GM23338 (cell line): ENCODE measurements around the gene DOK7. TPM values are rescaled to one million over a fixed set of nuclear protein-coding genes. Genes with fewer than 3 reads are reported as not detected.

Experiments
- ATAC-seq: fragments of 200-7000 bp; cut with Tn5 transposase; 3 replicates; pipeline ENCODE4 v1.9.1; 2020
- DNase-seq: peaks from one replicate; pipeline ENCODE4 v3.0.0-alpha.2; 2015; ENCODE audit warnings: low spot score
- H2AFZ ChIP-seq: fragments of 200-600 bp; sonication (generic); 2 replicates; pipeline ENCODE4 v1.8.0; 2016; ENCODE audit warnings: antibody characterized with exemption, mild to moderate bottlenecking, moderate library complexity
- H3F3A ChIP-seq: fragments of 200-600 bp; sonication (generic); replicated peaks from 2 replicates; pipeline ENCODE4 v1.8.0; 2017; ENCODE audit warnings: antibody characterized with exemption, mixed run types, low read depth
- H3K27ac ChIP-seq: fragments of 200-600 bp; sonication (generic); 2 replicates; pipeline ENCODE4 v1.6.1; 2016; ENCODE audit warnings: low read depth
- H3K27me3 ChIP-seq: fragments of 200-600 bp; sonication (generic); 2 replicates; pipeline ENCODE4 v1.8.0; 2016; ENCODE audit warnings: mild to moderate bottlenecking, mixed run types, moderate library complexity; ENCODE audit not compliant: insufficient read depth
- H3K36me3 ChIP-seq: fragments of 200-600 bp; sonication (generic); 2 replicates; pipeline ENCODE4 v1.8.0; 2016; ENCODE audit warnings: mild to moderate bottlenecking; ENCODE audit not compliant: insufficient read depth
- H3K4me1 ChIP-seq: fragments of 200-600 bp; sonication (generic); 2 replicates; pipeline ENCODE4 v1.8.0; 2016; ENCODE audit warnings: mild to moderate bottlenecking, moderate library complexity; ENCODE audit not compliant: insufficient read depth
- H3K4me2 ChIP-seq: fragments of 200-600 bp; sonication (generic); 2 replicates; pipeline ENCODE4 v1.7.1; 2017; ENCODE audit warnings: mixed run types
- H3K4me3 ChIP-seq: fragments of 200-600 bp; sonication (generic); 2 replicates; pipeline ENCODE4 v1.6.1; 2016; ENCODE audit warnings: mixed run types
- H3K79me2 ChIP-seq: fragments of 200-600 bp; sonication (generic); replicated peaks from 2 replicates; pipeline ENCODE4 v1.8.0; 2017; ENCODE audit warnings: mild to moderate bottlenecking; ENCODE audit not compliant: insufficient read depth
- H3K9me2 ChIP-seq: fragments of 200-600 bp; sonication (generic); 2 replicates; pipeline ENCODE4 v1.8.0; 2017; ENCODE audit not compliant: insufficient read depth
- H4K20me1 ChIP-seq: fragments of 200-600 bp; sonication (generic); replicated peaks from 2 replicates; pipeline ENCODE4 v1.8.0; 2017; ENCODE audit warnings: mild to moderate bottlenecking; ENCODE audit not compliant: insufficient read depth
- H3K27ac Mint-ChIP-seq: 2 replicates; pipeline ENCODE4 v1.8.0; 2020; ENCODE audit warnings: inconsistent platforms, mild to moderate bottlenecking, moderate library complexity, mixed read lengths
- H3K27me3 Mint-ChIP-seq: 3 replicates; pipeline ENCODE4 v1.8.0; 2022; ENCODE audit warnings: low read depth, mild to moderate bottlenecking, moderate library complexity, mixed read lengths, inconsistent platforms; ENCODE audit not compliant: insufficient read depth, poor library complexity
- H3K36me3 Mint-ChIP-seq: 3 replicates; pipeline ENCODE4 v1.8.0; 2021; ENCODE audit warnings: low read depth, mild to moderate bottlenecking, inconsistent platforms, moderate library complexity, mixed read lengths
- H3K4me1 Mint-ChIP-seq: 3 replicates; pipeline ENCODE4 v1.8.0; 2020; ENCODE audit warnings: mild to moderate bottlenecking, inconsistent platforms, mixed read lengths
- H3K4me3 Mint-ChIP-seq: 3 replicates; pipeline ENCODE4 v1.8.0; 2021; ENCODE audit warnings: moderate library complexity, mild to moderate bottlenecking, inconsistent platforms, mixed read lengths
- H3K9me3 Mint-ChIP-seq: 3 replicates; pipeline ENCODE4 v1.8.0; 2020; ENCODE audit warnings: moderate library complexity, mild to moderate bottlenecking, inconsistent platforms, mixed read lengths
- CREB1 ChIP-seq: fragments of 250-450 bp; sonication (Bioruptor Pico); IDR thresholded peaks from 2 replicates; pipeline ENCODE4 v1.5.0; 2020; ENCODE audit warnings: low read depth, mild to moderate bottlenecking, moderate library complexity
- EZH2phosphoT487 ChIP-seq: fragments of 200-600 bp; sonication (generic); IDR thresholded peaks from one replicate; pipeline ENCODE4 v1.8.1; 2018; ENCODE audit warnings: antibody characterized with exemption; ENCODE audit not compliant: unreplicated experiment
- JUNB ChIP-seq: IDR thresholded peaks from one replicate; pipeline ENCODE4 v1.6.1; 2016; ENCODE audit warnings: antibody characterized with exemption; ENCODE audit not compliant: unreplicated experiment
- NANOG ChIP-seq: IDR thresholded peaks from 2 replicates; pipeline ENCODE4 v1.6.1; 2016; ENCODE audit warnings: antibody characterized with exemption, borderline replicate concordance
- POLR2AphosphoS5 ChIP-seq: IDR thresholded peaks from 2 replicates; pipeline ENCODE4 v1.6.1; 2016; ENCODE audit warnings: antibody characterized with exemption, low read depth
- STAT1 ChIP-seq: IDR thresholded peaks from one replicate; pipeline ENCODE4 v1.6.1; 2016; ENCODE audit warnings: antibody characterized with exemption; ENCODE audit not compliant: unreplicated experiment
- ZNF114 ChIP-seq: fragments of 250-450 bp; sonication (Bioruptor Pico); IDR thresholded peaks from 2 replicates; pipeline ENCODE4 v1.5.0; 2020; ENCODE audit warnings: mild to moderate bottlenecking, moderate library complexity
- ZNF331 ChIP-seq: fragments of 250-450 bp; sonication (Bioruptor Pico); IDR thresholded peaks from 2 replicates; pipeline ENCODE4 v1.5.0; 2020; ENCODE audit warnings: low read depth, mild to moderate bottlenecking, moderate library complexity
- polyA plus RNA-seq: library from polyadenylated mRNA; unstranded; fragments of >200 nt; fragmentation: Nextera tagmentation; extraction: Ambion mirVana; gene quantifications from 2 replicates; pipeline ENCODE4 v1.2.1, GENCODE V29; 2016
- total RNA-seq: library from RNA; depleted of rRNA; stranded (reverse); fragments of >200 nt; shearing (Covaris generic); gene quantifications from 2 replicates; pipeline ENCODE4 v1.2.3, GENCODE V29; 2014
- TF ChIP-seq, protein P1 (sequence below), 2 experiments: fragments of 200-600 bp in 1 of 2; sonication (generic) in 1 of 2; conservative IDR thresholded peaks; 2 replicates each; pipeline versions ENCODE4 v1.5.1 to v1.6.1; 2016 to 2017; ENCODE audit warnings: antibody characterized with exemption in 2 of 2, low read depth in 2 of 2, mild to moderate bottlenecking in 2 of 2, moderate library complexity in 1 of 2
- TF ChIP-seq, protein P2 (sequence below): IDR thresholded peaks from one replicate; pipeline ENCODE4 v1.6.1; 2018; ENCODE audit warnings: antibody characterized with exemption; ENCODE audit not compliant: unreplicated experiment

The DOK7 gene
- total and polyA plus RNA-seq, 2 experiments from 2014 or later = 0.34 to 0.52 TPM

- Histone ChIP-seq H3K36me3 (no peaks in the 10 kb centered on the region), H3K9me2 (no peaks in the 10 kb centered on the region), H3K4me1 (no peaks in the 10 kb centered on the region), H3K79me2 (no peaks in the 10 kb centered on the region), H3K4me2 (no peak overlapping the region), H2AFZ (no peak overlapping the region), H3K27me3 (no peaks in the 10 kb centered on the region), H4K20me1 (no peaks in the 10 kb centered on the region), H3K27ac (no peak overlapping the region), H3F3A (no peaks in the 10 kb centered on the region), H3K4me3 (no peak overlapping the region)
- Mint-ChIP-seq H3K36me3 (no peaks in the 10 kb centered on the region), H3K9me3 (no peaks in the 10 kb centered on the region), H3K27ac (no peak overlapping the region), H3K27me3 (no peaks in the 10 kb centered on the region), H3K4me3 (no peak overlapping the region), H3K4me1 (no peaks in the 10 kb centered on the region)
- peak; percentile 64 for DNase-seq
- no peak for TF ChIP-seq ZNF331
- TF ChIP-seq STAT1 = no peak
- TF ChIP-seq POLR2AphosphoS5 = no peak
- TF ChIP-seq, protein P1, sequence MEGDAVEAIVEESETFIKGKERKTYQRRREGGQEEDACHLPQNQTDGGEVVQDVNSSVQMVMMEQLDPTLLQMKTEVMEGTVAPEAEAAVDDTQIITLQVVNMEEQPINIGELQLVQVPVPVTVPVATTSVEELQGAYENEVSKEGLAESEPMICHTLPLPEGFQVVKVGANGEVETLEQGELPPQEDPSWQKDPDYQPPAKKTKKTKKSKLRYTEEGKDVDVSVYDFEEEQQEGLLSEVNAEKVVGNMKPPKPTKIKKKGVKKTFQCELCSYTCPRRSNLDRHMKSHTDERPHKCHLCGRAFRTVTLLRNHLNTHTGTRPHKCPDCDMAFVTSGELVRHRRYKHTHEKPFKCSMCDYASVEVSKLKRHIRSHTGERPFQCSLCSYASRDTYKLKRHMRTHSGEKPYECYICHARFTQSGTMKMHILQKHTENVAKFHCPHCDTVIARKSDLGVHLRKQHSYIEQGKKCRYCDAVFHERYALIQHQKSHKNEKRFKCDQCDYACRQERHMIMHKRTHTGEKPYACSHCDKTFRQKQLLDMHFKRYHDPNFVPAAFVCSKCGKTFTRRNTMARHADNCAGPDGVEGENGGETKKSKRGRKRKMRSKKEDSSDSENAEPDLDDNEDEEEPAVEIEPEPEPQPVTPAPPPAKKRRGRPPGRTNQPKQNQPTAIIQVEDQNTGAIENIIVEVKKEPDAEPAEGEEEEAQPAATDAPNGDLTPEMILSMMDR (conservative IDR thresholded peaks at IDR 0.05; ENCODE audit: low read depth in 2 of 2) = peak; percentile 77 to 94
- ATAC-seq = peak; percentile 84
These were observed 20.0 kb upstream of the DOK7 start for GRCh38 chr4:3442959-3443749.

GRCh38 chr4:3443750-3444309 lies 19.3 kb upstream of the DOK7 start:
- no peak overlapping the region for H3K4me2 ChIP-seq
- no peak for TF ChIP-seq CREB1
- no peak for TF ChIP-seq JUNB
- no peak for TF ChIP-seq POLR2AphosphoS5
- TF ChIP-seq, protein P2, sequence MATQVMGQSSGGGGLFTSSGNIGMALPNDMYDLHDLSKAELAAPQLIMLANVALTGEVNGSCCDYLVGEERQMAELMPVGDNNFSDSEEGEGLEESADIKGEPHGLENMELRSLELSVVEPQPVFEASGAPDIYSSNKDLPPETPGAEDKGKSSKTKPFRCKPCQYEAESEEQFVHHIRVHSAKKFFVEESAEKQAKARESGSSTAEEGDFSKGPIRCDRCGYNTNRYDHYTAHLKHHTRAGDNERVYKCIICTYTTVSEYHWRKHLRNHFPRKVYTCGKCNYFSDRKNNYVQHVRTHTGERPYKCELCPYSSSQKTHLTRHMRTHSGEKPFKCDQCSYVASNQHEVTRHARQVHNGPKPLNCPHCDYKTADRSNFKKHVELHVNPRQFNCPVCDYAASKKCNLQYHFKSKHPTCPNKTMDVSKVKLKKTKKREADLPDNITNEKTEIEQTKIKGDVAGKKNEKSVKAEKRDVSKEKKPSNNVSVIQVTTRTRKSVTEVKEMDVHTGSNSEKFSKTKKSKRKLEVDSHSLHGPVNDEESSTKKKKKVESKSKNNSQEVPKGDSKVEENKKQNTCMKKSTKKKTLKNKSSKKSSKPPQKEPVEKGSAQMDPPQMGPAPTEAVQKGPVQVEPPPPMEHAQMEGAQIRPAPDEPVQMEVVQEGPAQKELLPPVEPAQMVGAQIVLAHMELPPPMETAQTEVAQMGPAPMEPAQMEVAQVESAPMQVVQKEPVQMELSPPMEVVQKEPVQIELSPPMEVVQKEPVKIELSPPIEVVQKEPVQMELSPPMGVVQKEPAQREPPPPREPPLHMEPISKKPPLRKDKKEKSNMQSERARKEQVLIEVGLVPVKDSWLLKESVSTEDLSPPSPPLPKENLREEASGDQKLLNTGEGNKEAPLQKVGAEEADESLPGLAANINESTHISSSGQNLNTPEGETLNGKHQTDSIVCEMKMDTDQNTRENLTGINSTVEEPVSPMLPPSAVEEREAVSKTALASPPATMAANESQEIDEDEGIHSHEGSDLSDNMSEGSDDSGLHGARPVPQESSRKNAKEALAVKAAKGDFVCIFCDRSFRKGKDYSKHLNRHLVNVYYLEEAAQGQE = no peak
- TF ChIP-seq EZH2phosphoT487 = no peak
- TF ChIP-seq ZNF114 (CRISPR knock-in tag) = no peak
- TF ChIP-seq STAT1 = no peak
- no peak for TF ChIP-seq NANOG

More at GRCh38 chr4:3443750-3444309, 19.3 kb upstream of the DOK7 start:
- Mint-ChIP-seq H3K4me1 (no peaks in the 10 kb centered on the region), H3K9me3 (no peaks in the 10 kb centered on the region), H3K36me3 (no peaks in the 10 kb centered on the region), H3K27me3 (peaks cover 3% of the 10 kb centered on the region), H3K27ac (no peak overlapping the region), H3K4me3 (no peak overlapping the region)
- no peak overlapping the region for H2AFZ ChIP-seq
- no peaks in the 10 kb centered on the region for H3F3A ChIP-seq
- no peaks in the 10 kb centered on the region for H4K20me1 ChIP-seq
- no peaks in the 10 kb centered on the region for H3K4me1 ChIP-seq
- no peaks in the 10 kb centered on the region for H3K9me2 ChIP-seq
- ATAC-seq (no peak), DNase-seq (no peak)
- no peaks in the 10 kb centered on the region for H3K27me3 ChIP-seq
- H3K27ac ChIP-seq = no peak overlapping the region
- no peaks in the 10 kb centered on the region for H3K36me3 ChIP-seq
- no peak overlapping the region for H3K4me3 ChIP-seq
- no peaks in the 10 kb centered on the region for H3K79me2 ChIP-seq
